HCT116 (cell line): ENCODE results near the gene NUDC.
"Not testable (repeated sequence)": the region's sequence is repeated elsewhere in the genome, so short reads cannot be mapped to it uniquely, and the experiment has no call there.

ENCODE experiments used
- ELF1 ChIP-seq: IDR thresholded peaks from 2 replicates; pipeline ENCODE4 v1.6.1; 2012; ENCODE audit warnings: low read depth, borderline replicate concordance
- EZH2 ChIP-seq: fragments of 200-600 bp; sonication (generic); IDR thresholded peaks from 2 replicates; pipeline ENCODE4 v1.6.1; 2017; ENCODE audit warnings: antibody characterized with exemption, mixed run types
- JUND ChIP-seq: IDR thresholded peaks from 2 replicates; pipeline ENCODE4 v1.6.1; 2012
- POLR2A ChIP-seq: IDR thresholded peaks from 2 replicates; pipeline ENCODE4 v1.7.0; 2011; ENCODE audit warnings: borderline replicate concordance; ENCODE audit not compliant: insufficient read depth, insufficient read length; ENCODE audit errors: extremely low read depth
- POLR2AphosphoS5 ChIP-seq: IDR thresholded peaks from 2 replicates; pipeline ENCODE4 v1.6.1; 2011; ENCODE audit warnings: mild to moderate bottlenecking, low read depth, low read length, moderate library complexity
- SIN3A ChIP-seq: IDR thresholded peaks from 2 replicates; pipeline ENCODE4 v1.6.1; 2012; ENCODE audit warnings: low read depth
- SP1 ChIP-seq: IDR thresholded peaks from 2 replicates; pipeline ENCODE4 v1.6.1; 2012; ENCODE audit warnings: low read depth
- TF ChIP-seq, protein P1 (sequence below), 3 experiments: fragments of 200-600 bp in 1 of 3; sonication (generic) in 1 of 3; IDR thresholded peaks in 2 of 3; conservative IDR thresholded peaks in 1 of 3; 2 replicates each; pipeline ENCODE4 v1.5.1; 2012 to 2017; ENCODE audit warnings: low read depth in 2 of 3, low read length in 2 of 3, antibody characterized with exemption in 1 of 3, borderline replicate concordance in 1 of 3, control low read depth in 1 of 3, mild to moderate bottlenecking in 1 of 3, mixed read lengths in 1 of 3, mixed run types in 1 of 3, moderate library complexity in 1 of 3; ENCODE audit not compliant: insufficient read depth in 1 of 3
- TF ChIP-seq, protein P2 (sequence below): IDR thresholded peaks from 2 replicates; pipeline ENCODE4 v1.6.1; 2012; ENCODE audit warnings: low read depth

DNA sequence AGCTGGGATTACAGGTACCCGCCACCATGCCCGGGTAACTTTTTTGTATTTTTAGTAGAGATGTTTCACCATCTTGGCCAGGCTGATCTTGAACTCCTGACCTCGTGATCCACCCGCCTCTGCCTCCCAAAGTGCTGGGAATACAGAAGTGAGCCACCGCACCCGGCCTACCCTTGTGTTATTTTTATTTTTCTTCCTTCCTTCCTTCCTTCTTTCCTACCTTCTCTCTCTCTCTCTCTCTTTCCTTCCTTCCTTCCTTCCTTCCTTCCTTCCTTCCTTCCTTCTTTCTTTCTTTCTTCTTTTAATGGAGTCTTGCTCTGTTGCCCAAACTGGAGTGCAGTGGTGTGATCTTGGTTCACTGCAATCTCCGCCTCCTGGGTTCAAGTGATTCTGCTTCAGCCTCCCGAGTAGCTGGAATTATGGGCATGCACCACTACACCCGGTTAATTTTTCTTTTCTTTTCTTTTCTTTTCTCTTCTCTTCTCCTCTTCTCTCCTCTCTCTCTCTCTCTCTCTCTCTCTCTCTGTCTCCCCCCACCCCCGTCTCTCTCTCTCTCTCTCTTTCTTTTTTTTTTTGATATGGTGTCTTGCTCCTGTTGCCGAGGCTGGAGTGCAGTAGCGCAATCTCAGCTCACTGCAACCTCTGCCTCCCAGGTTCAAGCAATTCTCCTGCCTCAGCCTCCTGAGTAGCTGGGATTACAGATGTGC is 68.0 kb downstream of the NUDC start:
- TF ChIP-seq, protein P1, sequence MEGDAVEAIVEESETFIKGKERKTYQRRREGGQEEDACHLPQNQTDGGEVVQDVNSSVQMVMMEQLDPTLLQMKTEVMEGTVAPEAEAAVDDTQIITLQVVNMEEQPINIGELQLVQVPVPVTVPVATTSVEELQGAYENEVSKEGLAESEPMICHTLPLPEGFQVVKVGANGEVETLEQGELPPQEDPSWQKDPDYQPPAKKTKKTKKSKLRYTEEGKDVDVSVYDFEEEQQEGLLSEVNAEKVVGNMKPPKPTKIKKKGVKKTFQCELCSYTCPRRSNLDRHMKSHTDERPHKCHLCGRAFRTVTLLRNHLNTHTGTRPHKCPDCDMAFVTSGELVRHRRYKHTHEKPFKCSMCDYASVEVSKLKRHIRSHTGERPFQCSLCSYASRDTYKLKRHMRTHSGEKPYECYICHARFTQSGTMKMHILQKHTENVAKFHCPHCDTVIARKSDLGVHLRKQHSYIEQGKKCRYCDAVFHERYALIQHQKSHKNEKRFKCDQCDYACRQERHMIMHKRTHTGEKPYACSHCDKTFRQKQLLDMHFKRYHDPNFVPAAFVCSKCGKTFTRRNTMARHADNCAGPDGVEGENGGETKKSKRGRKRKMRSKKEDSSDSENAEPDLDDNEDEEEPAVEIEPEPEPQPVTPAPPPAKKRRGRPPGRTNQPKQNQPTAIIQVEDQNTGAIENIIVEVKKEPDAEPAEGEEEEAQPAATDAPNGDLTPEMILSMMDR (IDR thresholded peaks at IDR 0.05 in 2 of 3, conservative IDR thresholded peaks at IDR 0.05 in 1 of 3; ENCODE audit: borderline replicate concordance in 1 of 3, insufficient read depth in 1 of 3, low read depth in 2 of 3, low read length in 2 of 3) = not testable (repeated sequence)
- TF ChIP-seq SP1, POLR2AphosphoS5, JUND, EZH2, POLR2A, ELF1, SIN3A: not testable (repeated sequence)
- TF ChIP-seq, protein P2, sequence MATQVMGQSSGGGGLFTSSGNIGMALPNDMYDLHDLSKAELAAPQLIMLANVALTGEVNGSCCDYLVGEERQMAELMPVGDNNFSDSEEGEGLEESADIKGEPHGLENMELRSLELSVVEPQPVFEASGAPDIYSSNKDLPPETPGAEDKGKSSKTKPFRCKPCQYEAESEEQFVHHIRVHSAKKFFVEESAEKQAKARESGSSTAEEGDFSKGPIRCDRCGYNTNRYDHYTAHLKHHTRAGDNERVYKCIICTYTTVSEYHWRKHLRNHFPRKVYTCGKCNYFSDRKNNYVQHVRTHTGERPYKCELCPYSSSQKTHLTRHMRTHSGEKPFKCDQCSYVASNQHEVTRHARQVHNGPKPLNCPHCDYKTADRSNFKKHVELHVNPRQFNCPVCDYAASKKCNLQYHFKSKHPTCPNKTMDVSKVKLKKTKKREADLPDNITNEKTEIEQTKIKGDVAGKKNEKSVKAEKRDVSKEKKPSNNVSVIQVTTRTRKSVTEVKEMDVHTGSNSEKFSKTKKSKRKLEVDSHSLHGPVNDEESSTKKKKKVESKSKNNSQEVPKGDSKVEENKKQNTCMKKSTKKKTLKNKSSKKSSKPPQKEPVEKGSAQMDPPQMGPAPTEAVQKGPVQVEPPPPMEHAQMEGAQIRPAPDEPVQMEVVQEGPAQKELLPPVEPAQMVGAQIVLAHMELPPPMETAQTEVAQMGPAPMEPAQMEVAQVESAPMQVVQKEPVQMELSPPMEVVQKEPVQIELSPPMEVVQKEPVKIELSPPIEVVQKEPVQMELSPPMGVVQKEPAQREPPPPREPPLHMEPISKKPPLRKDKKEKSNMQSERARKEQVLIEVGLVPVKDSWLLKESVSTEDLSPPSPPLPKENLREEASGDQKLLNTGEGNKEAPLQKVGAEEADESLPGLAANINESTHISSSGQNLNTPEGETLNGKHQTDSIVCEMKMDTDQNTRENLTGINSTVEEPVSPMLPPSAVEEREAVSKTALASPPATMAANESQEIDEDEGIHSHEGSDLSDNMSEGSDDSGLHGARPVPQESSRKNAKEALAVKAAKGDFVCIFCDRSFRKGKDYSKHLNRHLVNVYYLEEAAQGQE = not testable (repeated sequence)
